Naive thymus-derived CD8-positive, alpha-beta T cell (primary cell): Measurements from ENCODE around the gene CNGB1. TPM values are rescaled to one million over a fixed set of nuclear protein-coding genes. Genes with fewer than 3 reads are reported as not detected.
"Not testable (repeated sequence)": the region's sequence is repeated elsewhere in the genome, so short reads cannot be mapped to it uniquely, and the experiment has no call there.

Experiments used
- ATAC-seq, 2 donors: fragments of 150-1000 bp; cut with Tn5 transposase in 1 of 2; sonication (Bioruptor Pico), chemical (Tn5 transposase) in 1 of 2; 1 replicate in 1 of 2; 2 replicates in 1 of 2; pipeline ENCODE4 v1.10.0; 2021; ENCODE audit warnings: mild to moderate bottlenecking in 2 of 2, moderate library complexity in 2 of 2
- POLR2A ChIA-PET: fragments of 350-600 bp; sonication (Branson Sonifier 250); formaldehyde crosslinking; loops from one replicate; lab custom pipeline; 2021; ENCODE audit warnings: antibody characterized with exemption; lab: Charles Lee
- DNase-seq, 10 donors: peaks; one replicate each; pipeline versions ENCODE4 v3.0.0 to v3.0.0-alpha.2; 2020 to 2022
- H3K27ac Mint-ChIP-seq, 10 donors: one replicate each; pipeline ENCODE4 v1.8.0; 2020 to 2022; ENCODE audit warnings: mild to moderate bottlenecking in 10 of 10, mixed read lengths in 10 of 10, moderate library complexity in 4 of 10, inconsistent platforms in 1 of 10
- H3K27me3 Mint-ChIP-seq, 5 donors: one replicate each; pipeline ENCODE4 v1.8.0; 2021 to 2022; ENCODE audit warnings: mixed read lengths in 5 of 5
- H3K36me3 Mint-ChIP-seq, 3 donors: one replicate each; pipeline ENCODE4 v1.8.0; 2020 to 2022; ENCODE audit warnings: mixed read lengths in 3 of 3, mild to moderate bottlenecking in 2 of 3, inconsistent platforms in 1 of 3
- H3K4me1 Mint-ChIP-seq, 4 donors: one replicate each; pipeline ENCODE4 v1.8.0; 2021 to 2022; ENCODE audit warnings: mixed read lengths in 4 of 4
- H3K4me3 Mint-ChIP-seq, 10 donors: one replicate each; pipeline ENCODE4 v1.8.0; 2020 to 2022; ENCODE audit warnings: mild to moderate bottlenecking in 10 of 10, mixed read lengths in 10 of 10, moderate library complexity in 6 of 10, inconsistent platforms in 1 of 10
- H3K9me3 Mint-ChIP-seq, 9 donors: one replicate each; pipeline ENCODE4 v1.8.0; 2020 to 2022; ENCODE audit warnings: mixed read lengths in 9 of 9, mild to moderate bottlenecking in 3 of 9, inconsistent platforms in 1 of 9, moderate library complexity in 1 of 9
- polyA plus RNA-seq, 3 donors: library from polyadenylated mRNA; unstranded; fragments of 300-500 nt; fragmentation: Illumina TruSeq; gene quantifications; one replicate each; pipeline ENCODE4 v1.2.3, GENCODE V29; 2021
- total RNA-seq, 8 experiments: library from RNA in 2 of 8; stranded (reverse) in 2 of 8; gene quantifications; one replicate each; pipeline ENCODE4 v1.2.3 and lab custom pipeline; 2021 to 2026

Gene CNGB1
- total and polyA plus RNA-seq, 5 experiments from 2014 or later = not detected

GRCh38 chr16:57985204-57986181, 14.6 kb upstream of the CNGB1 start:
- H3K9me3 Mint-ChIP-seq = no peaks in the 10 kb centered on the region
- no peaks in the 10 kb centered on the region for H3K36me3 Mint-ChIP-seq
- peaks cover 3 to 22% (median 18%) of the 10 kb centered on the region in 4 donors for H3K4me1 Mint-ChIP-seq
- no peak for DNase-seq
- H3K4me3 Mint-ChIP-seq = peak overlapping the region; percentile 87 to 97 (median 92)
- peak; percentile 63 to 74 for ATAC-seq
- peak overlapping the region; percentile 45 to 94 (median 90) for H3K27ac Mint-ChIP-seq
- POLR2A ChIA-PET = interaction anchor here (0.7 to 4.7 kb wide), 3 partner anchors 14 to 144 kb away, joined by 3 to 26 read pairs (median 18); partner anchors contain the start of genes CFAP20, USB1 and ZNF319
- no peaks in the 10 kb centered on the region for H3K27me3 Mint-ChIP-seq

DNA sequence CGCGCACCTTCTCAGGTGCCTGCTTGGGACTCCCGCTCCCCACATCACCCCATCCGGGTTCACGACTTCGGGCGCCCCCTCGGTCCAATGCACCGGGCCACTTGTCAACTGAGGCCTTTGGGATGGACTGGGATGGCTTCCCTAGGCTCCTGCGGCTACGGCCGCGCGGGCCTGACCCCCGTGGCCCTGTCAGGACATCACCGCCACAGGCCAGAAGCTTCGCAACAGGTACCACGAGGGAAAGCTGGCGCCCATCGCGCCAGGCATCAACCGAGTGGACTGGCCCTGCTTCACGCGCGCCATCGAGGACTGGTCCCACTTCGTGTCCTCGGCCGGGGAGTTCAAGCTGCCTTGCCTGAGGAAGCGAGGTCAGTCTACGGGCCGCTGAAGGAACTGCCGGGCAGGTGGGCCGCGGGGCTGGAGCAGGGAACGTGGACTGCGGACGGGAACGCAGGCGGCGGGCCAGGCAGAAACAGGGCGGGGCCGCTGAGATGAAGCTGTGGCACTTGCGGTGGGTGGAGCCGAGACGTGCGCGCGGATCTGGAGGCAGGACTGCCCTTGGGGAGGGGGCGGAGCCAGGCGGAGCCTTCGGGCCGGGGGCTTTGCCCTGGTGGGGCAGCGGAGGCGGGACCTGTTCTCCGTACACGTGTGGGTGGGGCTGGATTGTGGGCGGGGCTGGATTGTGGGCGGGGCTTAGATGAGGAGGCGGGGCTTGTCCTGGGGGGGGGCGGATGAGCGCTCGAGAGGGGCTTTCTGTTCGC, 13.7 kb upstream of the CNGB1 start:
- H3K27ac Mint-ChIP-seq = peak overlapping the region in 9 of 10 donors; percentile 45 to 94 (median 90)
- ATAC-seq (peak; percentile 95 to 96), DNase-seq (peak; percentile 79 to 97 (median 90))
- POLR2A ChIA-PET = interaction anchor here (0.6 to 1.3 kb wide), 3 partner anchors 15 to 145 kb away, joined by 3 to 18 read pairs (median 3); partner anchors contain the start of genes CFAP20, USB1 and ZNF319
- H3K27me3 Mint-ChIP-seq = no peaks in the 10 kb centered on the region
- peaks cover 3 to 22% (median 18%) of the 10 kb centered on the region in 4 donors for H3K4me1 Mint-ChIP-seq
- no peaks in the 10 kb centered on the region for H3K9me3 Mint-ChIP-seq
- H3K36me3 Mint-ChIP-seq = no peaks in the 10 kb centered on the region
- H3K4me3 Mint-ChIP-seq = peak overlapping the region; percentile 87 to 97 (median 92)

GRCh38 chr16:57982385-57982784, 11.5 kb upstream of the CNGB1 start:
- POLR2A ChIA-PET = interaction anchor here (1.3 kb wide), 1 partner anchor 10 kb away, joined by 3 read pairs; no protein-coding TSS in a partner anchor

GRCh38 chr16:57981636-57982035, 10.7 kb upstream of the CNGB1 start:
- Mint-ChIP-seq H3K4me1 (peaks cover 0 to 19% (median 15%) of the 10 kb centered on the region in 4 donors), H3K9me3 (no peaks in the 10 kb centered on the region), H3K36me3 (no peaks in the 10 kb centered on the region), H3K4me3 (no peak overlapping the region), H3K27ac (no peak overlapping the region), H3K27me3 (peaks cover 0 to 3% (median 0%) of the 10 kb centered on the region in 5 donors)
- POLR2A ChIA-PET = no interaction called here
- no peak for ATAC-seq
- no peak for DNase-seq

More at GRCh38 chr16:57982385-57982784, 11.5 kb upstream of the CNGB1 start:
- no peaks in the 10 kb centered on the region for H3K9me3 Mint-ChIP-seq
- peaks cover 0 to 22% (median 15%) of the 10 kb centered on the region in 4 donors for H3K4me1 Mint-ChIP-seq
- no peak for ATAC-seq
- DNase-seq = no peak
- no peak overlapping the region for H3K27ac Mint-ChIP-seq
- H3K27me3 Mint-ChIP-seq = peaks cover 0 to 3% (median 0%) of the 10 kb centered on the region in 5 donors
- no peak overlapping the region for H3K4me3 Mint-ChIP-seq
- no peaks in the 10 kb centered on the region for H3K36me3 Mint-ChIP-seq

DNA sequence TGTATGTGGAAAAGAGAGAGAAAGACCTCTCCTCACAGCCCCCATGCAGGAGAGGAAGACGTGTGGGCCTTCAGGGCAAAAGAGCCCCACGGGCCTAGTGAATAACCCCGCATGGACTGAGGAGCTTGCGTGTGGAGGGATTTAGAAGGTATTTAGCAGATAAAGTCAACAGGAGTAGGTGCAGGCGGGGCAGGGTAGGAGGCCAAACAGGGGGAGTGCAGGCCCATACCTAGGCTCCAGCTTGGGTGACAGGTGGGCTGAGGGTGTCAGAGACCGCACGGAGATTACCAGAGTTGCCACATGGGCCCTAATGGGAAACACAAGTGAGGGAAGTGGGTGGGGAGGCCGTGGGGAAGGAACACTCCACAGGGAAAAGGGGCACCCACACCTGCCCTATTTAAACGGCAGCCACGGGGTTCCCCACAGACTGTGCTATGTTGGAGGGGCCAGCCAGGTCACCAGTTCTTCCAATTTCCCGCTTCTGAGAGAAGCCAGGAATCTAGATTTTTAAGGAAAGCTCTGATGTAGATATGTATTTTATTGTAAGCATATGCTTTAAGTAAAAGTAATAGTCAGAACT, 8.2 kb upstream of the CNGB1 start:
- Mint-ChIP-seq H3K27me3 (peaks cover 0 to 3% (median 0%) of the 10 kb centered on the region in 5 donors), H3K27ac (peak overlapping the region in 1 of 10 donors; percentile 9), H3K36me3 (no peaks in the 10 kb centered on the region), H3K9me3 (no peaks in the 10 kb centered on the region), H3K4me1 (peaks cover 0 to 3% (median under 1%) of the 10 kb centered on the region in 4 donors), H3K4me3 (no peak overlapping the region)
- POLR2A ChIA-PET = no interaction called here
- ATAC-seq (no peak), DNase-seq (no peak)

GRCh38 chr16:57978070-57978465, 7.1 kb upstream of the CNGB1 start:
- H3K36me3 Mint-ChIP-seq, ATAC-seq, DNase-seq, POLR2A ChIA-PET, H3K27me3 Mint-ChIP-seq, H3K4me1 Mint-ChIP-seq, H3K27ac Mint-ChIP-seq, H3K4me3 Mint-ChIP-seq, H3K9me3 Mint-ChIP-seq: not testable (repeated sequence)

- H3K9me3 Mint-ChIP-seq = no peaks in the 10 kb centered on the region
- POLR2A ChIA-PET = no interaction called here
- peaks cover 0 to 3% (median 0%) of the 10 kb centered on the region in 4 donors for H3K4me1 Mint-ChIP-seq
- no peak overlapping the region for H3K4me3 Mint-ChIP-seq
- no peak for ATAC-seq
- DNase-seq = no peak
- no peaks in the 10 kb centered on the region for H3K36me3 Mint-ChIP-seq
- peak overlapping the region in 1 of 10 donors; percentile 62 for H3K27ac Mint-ChIP-seq
- H3K27me3 Mint-ChIP-seq = peaks cover 0 to 3% (median 0%) of the 10 kb centered on the region in 5 donors
Observed at GRCh38 chr16:57977418-57978069, 6.6 kb upstream of the CNGB1 start.

GRCh38 chr16:57976331-57976796, 5.4 kb upstream of the CNGB1 start:
- Mint-ChIP-seq H3K4me3 (no peak overlapping the region), H3K27me3 (peaks cover 0 to 3% (median 0%) of the 10 kb centered on the region in 5 donors), H3K9me3 (no peaks in the 10 kb centered on the region), H3K36me3 (no peaks in the 10 kb centered on the region), H3K4me1 (peaks cover 0 to 6% (median under 1%) of the 10 kb centered on the region in 4 donors), H3K27ac (no peak overlapping the region)
- ATAC-seq = no peak
- DNase-seq = no peak
- POLR2A ChIA-PET = no interaction called here

DNA sequence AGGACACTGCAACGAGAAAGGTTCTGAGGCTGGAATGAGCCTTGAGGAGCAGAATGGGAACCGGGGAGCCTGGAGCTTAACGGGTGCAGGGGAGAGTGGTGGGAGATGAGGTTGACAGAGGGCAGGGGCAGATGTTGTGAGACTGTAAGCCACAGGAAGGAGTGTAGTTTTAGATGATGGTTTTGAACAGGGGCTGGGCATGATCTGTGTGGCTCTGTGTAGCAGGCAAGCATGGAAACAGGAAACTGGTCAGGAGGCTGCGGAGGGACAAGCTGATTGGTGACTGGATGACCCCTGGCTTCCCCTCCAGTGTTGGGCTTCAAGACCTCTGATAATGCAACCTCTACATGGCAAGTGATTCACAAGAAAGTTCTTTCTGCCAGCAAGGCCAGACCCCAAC, 1.4 kb upstream of the CNGB1 start:
- no peak for DNase-seq
- ATAC-seq = no peak
- peaks cover 0 to 1% (median 0%) of the 10 kb centered on the region in 5 donors for H3K27me3 Mint-ChIP-seq

DNA sequence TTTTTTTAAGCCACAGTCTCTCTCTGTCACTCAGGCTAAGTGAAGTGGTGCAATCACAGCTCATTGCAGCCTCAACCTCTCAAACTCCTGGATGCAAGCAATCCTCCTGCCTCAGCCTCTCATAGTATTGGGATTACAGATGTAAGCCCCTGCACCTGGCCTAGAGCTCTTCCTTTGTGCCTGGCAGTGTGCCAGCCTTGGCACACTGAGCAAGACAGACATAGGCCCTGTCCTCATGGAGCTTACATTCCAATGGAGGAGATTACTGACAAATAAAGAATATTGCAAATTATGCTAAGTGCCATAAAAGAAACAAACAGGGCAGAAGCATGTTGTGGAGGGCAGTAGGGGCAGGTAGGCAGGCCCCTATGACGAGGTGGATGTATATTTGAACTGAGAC, 920 bp upstream of the CNGB1 start:
- ATAC-seq = no peak
- peaks cover 0 to 6% (median under 1%) of the 10 kb centered on the region in 4 donors for H3K4me1 Mint-ChIP-seq
- peaks cover 0 to 1% (median 0%) of the 10 kb centered on the region in 5 donors for H3K27me3 Mint-ChIP-seq
- peak overlapping the region in 1 of 10 donors; percentile 38 for H3K27ac Mint-ChIP-seq
- POLR2A ChIA-PET = no interaction called here
- H3K36me3 Mint-ChIP-seq = no peaks in the 10 kb centered on the region
- H3K4me3 Mint-ChIP-seq = no peak overlapping the region
- no peak for DNase-seq
- no peaks in the 10 kb centered on the region for H3K9me3 Mint-ChIP-seq

More for the DNA sequence above, 1.4 kb upstream of the CNGB1 start:
- Mint-ChIP-seq H3K4me3 (no peak overlapping the region), H3K36me3 (no peaks in the 10 kb centered on the region), H3K9me3 (no peaks in the 10 kb centered on the region), H3K27ac (peak overlapping the region in 2 of 10 donors; percentile 36 to 74), H3K4me1 (peaks cover 0 to 6% (median under 1%) of the 10 kb centered on the region in 4 donors)
- POLR2A ChIA-PET = no interaction called here

DNA sequence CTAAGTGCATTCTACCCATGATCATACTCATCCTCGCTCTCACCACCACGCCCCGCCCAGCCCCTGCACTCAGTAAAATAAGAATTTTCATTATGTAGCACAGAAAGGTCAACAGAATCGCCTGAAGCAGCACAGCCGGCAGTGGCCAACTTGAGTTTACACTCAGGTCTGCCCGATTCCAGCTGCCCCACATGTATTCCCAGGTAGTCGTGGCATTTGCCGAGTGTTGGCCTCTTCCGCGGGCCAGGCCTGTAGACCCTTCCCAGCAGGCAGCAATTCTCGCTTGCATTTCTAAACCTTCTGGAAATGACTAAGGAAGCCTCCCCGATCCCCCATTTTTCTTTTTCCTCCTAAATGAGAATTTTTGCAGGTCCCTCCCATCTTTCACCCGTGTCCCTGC, 609 bp downstream of the CNGB1 start:
- POLR2A ChIA-PET = no interaction called here
- Mint-ChIP-seq H3K4me1 (peaks cover 0 to 9% (median under 1%) of the 10 kb centered on the region in 4 donors), H3K9me3 (no peaks in the 10 kb centered on the region), H3K4me3 (no peak overlapping the region), H3K36me3 (no peaks in the 10 kb centered on the region), H3K27me3 (peaks cover 0 to 1% (median 0%) of the 10 kb centered on the region in 5 donors), H3K27ac (no peak overlapping the region)
- ATAC-seq (no peak), DNase-seq (no peak)
